ENCODE results near the gene BPNT1.

DNA sequence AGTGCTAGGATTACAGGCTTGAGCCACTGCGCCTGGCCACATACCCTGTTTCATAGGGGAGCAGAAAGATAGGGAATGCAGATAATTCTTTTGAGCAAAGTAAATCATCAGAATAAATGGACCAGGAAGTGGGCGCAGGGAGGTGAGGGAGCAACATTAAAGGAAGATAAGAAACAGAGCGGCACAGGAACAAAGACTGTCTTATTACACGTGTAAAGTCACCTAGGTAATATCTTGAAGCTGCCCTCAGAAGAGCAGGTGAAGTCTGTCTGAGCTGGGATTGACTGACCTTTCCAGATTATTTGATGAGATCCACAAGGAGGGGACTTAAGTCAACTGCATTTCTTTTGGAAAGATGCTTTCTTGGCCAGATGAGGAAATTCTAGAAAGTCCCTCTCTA lies 50.9 kb downstream of the BPNT1 start:
- TF ChIP-seq CTCF (conservative IDR thresholded peaks at IDR 0.05): no peak
- no peak for TF ChIP-seq EZH2 (IDR thresholded peaks at IDR 0.05; ENCODE audit: low read depth)
